Measurements from ENCODE around the gene ABHD1.
"Not testable (repeated sequence)": the region's sequence is repeated elsewhere in the genome, so short reads cannot be mapped to it uniquely, and the experiment has no call there.

The ABHD1 gene

GRCh38 chr2:27087823-27088410, 35.7 kb upstream of the ABHD1 start:
- no peak for DNase-seq

GRCh38 chr2:27088634-27089033, 35.0 kb upstream of the ABHD1 start:
- no peak for DNase-seq

GRCh38 chr2:27089111-27089954, 34.3 kb upstream of the ABHD1 start:
- DNase-seq: no peak

DNA sequence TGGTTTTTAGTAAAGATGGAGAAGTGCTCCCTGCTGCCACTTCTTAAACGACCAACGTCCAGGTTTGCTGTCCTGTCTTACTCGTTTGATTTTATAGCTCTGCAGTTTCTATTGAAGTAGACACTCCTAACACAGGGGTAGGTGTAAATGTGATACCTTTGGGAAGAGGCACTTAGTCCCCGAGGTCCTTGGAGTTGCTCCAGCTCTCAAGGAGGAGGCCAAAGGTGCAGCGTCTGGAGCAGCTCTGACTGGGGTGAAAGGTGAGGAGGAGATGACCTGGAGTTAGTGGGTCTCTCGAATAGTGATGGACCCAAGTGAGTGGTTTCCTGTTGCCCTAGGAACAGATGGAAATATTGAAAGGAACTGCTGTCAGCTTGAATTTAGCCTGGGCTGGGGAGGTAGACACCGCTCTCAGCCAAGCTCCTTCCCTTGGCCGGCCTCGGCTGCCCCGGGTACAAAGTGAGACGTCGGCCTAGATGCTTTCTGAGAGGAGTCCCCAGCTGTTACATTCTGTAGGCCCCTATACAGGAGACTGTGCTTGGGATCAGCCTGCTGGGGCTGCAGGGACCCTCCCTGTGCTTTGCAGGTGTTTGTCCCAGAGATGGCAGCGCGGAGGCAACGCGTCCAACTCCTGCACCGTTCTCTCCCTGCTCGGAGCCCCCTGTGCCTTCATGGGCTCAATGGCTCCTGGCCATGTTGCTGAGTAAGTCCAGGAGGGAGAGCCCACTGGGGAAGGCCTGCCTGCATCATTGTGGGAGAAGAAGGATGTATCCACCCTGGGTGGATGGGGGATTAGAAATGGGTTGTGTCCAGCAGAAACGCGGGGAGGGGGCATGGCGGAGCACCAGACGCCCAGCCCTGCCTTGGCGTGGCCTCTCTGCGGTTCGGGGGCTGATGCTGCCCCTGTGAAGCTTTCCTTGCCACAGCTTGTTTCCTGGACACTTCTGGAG, 31.6 kb upstream of the ABHD1 start:
- peak in 1 of 2 experiments; percentile 31 for DNase-seq

DNA sequence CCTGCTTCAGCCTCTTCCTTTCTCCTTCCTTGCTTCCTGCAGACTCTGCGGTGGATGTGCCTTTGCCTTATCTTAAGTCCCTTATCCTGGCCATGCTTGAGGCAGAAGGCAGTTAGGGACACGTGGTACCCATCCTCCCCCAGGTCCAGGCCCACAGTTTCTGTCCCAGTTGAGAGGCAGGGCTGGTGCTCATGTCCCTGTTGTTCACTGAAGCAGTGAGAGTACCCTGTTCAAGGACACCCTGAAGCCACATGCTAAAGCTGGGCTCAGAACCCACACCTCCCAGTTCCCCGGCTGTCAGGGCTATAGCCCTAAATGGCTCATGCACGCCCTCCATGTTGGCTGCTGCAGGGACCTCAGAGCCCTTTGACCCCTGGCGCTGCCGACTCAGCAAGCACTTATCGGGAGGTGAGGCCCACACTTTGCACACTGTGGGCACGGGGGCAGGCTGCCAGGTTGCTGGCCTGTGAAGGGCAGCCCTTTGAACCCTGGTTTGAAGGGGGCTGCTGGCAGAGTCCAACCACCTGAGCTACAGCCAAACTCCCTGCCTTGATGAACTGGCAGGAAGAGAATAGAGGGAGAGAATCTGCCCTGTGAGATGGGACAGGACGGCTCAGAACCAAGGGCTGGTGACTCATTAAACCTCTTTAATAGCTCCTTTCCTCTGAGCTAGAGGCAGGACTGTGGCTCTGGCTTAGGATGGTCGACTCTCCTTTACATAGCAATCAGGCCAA, 30.8 kb upstream of the ABHD1 start:
- no peak for DNase-seq

DNA sequence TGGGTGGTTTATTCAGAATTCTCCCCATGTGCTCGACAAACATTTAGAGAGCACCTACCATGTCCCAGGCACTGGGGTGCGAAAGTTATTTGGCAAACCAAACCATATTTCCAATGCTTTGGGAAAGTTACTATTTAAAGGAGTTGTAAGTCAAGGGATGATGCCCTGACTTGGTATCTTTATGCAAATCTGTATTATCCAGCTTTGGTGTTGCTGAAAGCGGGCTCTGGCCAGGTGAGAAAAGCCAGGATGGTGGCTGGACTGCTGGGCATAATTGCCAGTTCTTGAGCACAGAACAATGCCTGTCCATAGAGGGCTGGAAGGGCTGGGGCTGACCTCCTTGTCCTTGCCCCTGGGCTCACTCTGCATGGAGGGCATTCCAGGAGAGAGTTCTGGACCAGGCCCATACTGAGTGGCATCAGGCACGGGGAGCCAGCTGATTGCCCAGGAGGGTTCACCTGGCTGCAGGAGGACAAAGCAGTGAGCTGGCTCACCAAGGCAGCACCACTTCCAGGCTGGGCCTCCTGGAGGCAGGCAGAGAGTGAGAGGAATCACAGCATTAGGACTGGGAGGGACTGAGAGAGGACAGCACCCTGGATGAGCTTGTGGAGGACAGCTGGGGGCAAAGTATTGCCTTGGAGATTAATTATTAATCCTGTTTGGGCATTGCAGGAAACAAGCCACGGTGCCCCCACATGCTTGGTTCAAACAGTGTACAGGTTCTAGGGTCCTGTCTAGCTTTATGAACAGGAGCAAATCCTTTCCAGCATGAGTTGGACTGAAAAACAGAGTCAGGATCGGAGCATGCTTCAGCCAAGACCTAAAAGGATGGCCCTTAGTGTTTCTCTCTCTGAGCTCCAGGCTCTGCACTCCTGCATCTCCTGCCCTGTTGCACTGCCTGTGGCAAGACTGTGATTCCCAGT, 29.9 kb upstream of the ABHD1 start:
- peak in 1 of 2 experiments; percentile 68 for DNase-seq

DNA sequence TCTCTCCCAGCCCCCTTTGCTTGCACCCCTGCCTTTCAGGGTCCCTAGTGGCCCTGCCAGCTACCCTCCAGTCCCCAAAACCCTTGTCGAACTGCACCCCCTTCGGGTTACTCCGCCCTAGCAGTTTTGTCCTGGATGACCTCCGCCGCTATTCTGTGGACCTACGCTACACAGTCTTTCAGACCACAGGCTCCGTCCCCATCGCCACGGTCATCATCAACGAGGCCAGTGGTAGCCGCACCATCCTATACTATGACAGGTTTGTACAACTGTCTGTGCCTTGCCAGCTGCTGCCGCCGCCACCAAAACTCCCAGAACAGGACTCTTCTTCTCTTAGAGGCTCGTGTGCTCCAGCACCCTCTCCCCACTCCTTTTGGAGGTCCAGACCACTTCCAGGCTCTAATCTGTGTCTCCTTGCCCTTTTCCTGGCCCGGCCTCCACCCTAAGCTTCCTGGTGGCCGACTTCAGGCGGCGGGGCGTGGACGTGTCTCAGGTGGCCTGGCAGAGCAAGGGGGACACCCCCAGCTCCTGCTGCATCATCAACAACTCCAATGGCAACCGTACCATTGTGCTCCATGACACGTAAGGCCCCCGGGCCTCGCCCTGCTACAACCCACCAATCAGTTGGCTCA, 29.1 kb upstream of the ABHD1 start:
- DNase-seq: no peak

DNA sequence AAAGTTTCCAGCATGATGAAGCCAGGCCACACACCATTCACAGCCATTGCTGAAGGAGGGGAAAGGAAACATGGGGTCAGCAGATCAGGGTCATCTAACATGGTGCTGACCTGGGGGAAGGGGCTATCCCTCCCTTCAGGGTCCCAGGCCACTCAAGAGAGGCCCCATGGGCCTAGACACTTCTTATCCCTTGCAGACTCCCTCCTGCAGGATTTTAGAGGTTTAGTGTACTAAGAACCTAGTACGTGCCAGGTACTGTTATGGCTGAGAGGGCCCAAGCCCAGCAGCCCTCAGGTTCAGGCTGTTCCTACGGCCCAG, 28.2 kb upstream of the ABHD1 start:
- no peak for DNase-seq

- peak; percentile 47 to 75 for DNase-seq
Observed at GRCh38 chr2:27095745-27096651, 27.6 kb upstream of the ABHD1 start.

GRCh38 chr2:27096748-27097297, 26.8 kb upstream of the ABHD1 start:
- DNase-seq: no peak

- DNase-seq: no peak
Observed at GRCh38 chr2:27097341-27097740, 26.3 kb upstream of the ABHD1 start.

GRCh38 chr2:27099334-27099955, 24.2 kb upstream of the ABHD1 start:
- DNase-seq: no peak

DNA sequence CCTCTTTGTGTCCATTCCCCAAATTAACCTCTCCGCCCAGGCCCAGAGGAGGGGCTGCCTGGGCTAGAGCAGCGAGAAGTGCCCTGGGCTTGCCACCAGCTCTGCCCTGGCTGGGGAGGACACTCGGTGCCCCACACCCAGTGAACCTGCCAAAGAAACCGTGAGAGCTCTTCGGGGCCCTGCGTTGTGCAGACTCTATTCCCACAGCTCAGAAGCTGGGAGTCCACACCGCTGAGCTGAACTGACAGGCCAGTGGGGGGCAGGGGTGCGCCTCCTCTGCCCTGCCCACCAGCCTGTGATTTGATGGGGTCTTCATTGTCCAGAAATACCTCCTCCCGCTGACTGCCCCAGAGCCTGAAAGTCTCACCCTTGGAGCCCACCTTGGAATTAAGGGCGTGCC, 23.6 kb upstream of the ABHD1 start:
- no peak for DNase-seq

GRCh38 chr2:27102329-27102728, 21.3 kb upstream of the ABHD1 start:
- DNase-seq: no peak

DNA sequence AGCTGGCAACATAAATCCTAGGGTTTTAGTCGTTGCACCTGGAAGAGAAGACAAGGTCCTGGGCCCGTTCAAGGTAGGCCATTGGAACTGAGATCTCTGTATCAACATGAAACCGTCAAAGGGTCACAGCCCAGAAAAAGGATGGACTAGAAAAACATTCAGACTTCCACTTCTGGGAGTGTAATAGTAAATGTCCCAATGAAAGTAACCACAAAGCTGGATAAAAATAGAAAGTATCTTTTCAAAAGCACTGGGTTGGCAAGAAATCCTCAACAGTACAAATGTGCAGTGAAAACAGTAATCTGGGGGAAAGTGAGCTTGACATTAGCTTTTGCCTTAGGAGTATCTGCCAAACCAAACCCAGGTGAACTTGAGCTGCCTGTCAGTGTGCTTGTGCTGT, 17.6 kb upstream of the ABHD1 start:
- DNase-seq: no peak

- no peak for DNase-seq
Observed at GRCh38 chr2:27108221-27108620, 15.4 kb upstream of the ABHD1 start.

DNA sequence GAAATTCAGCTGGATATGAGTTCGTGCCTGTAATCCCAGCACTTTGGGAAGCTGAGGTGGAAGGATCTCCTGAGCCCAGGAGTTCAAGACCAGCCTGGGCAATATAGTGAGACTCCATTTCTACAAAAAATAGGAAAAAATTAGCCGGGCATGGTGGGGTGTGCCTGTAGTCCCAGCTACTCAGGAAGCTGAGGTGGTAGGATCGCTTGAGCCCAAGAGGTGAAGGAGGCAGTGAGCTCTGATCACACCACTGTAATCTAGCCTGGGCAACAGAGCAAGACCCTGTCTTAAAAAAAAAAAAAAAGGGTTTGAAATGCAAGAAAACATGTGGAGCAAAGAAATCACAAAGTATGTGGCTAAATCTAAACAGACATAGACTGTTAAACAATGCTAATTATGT, 14.5 kb upstream of the ABHD1 start:
- DNase-seq: no peak

DNA sequence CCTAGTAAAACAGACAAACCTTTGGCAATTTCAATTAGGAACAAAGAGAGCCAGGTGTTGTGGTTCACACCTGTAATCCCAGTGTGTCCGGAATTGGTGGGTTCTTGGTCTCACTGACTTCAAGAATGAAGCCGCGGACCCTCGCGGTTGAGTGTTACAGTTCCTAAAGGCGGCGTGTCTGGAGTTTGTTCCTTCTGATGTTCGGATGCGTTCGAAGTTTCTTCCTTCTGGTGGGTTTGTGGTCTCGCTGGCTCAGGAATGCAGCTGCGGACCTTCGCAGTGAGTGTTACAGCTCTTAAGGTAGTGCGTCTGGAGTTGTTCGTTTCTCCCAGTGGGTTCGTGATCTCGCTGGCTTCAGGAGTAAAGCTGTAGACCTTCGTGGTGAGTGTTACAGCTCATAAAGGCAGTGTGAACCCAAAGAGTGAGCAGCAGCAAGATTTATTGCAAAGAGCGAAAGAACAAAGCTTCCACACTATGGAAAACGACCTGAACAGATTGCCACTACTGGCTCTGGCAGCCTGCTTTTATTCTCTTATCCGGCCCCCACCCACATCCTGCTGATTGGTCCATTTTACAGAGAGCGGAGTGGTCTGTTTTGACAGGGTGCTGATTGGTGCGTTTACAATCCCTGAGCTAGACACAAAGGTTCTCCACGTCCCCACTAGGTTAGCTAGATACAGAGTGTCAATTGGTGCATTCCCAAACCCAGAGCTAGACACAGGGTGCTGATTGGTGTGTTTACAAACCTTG, 12.8 kb upstream of the ABHD1 start:
- not testable (repeated sequence) for DNase-seq

Measured in NCI-H524 (cell line).